ENCODE measurements around the gene PML.
"Not testable (repeated sequence)": the region's sequence is repeated elsewhere in the genome, so short reads cannot be mapped to it uniquely, and the experiment has no call there.

GRCh38 chr15:73973683-73974200, 20.8 kb upstream of the PML start:
- not testable (repeated sequence) for TF ChIP-seq CTCF (IDR thresholded peaks at IDR 0.05); HMGXB4 (CRISPR knock-in tag; IDR thresholded peaks at IDR 0.05); SMAD3 (CRISPR knock-in tag; IDR thresholded peaks at IDR 0.05; ENCODE audit: borderline replicate concordance)
